OCI-LY1 (cell line): ENCODE results near the gene ANTXR1.

ENCODE experiments used
- EZH2 ChIP-seq: fragments of 200-600 bp; sonication (generic), shearing (Covaris generic); IDR thresholded peaks from 2 replicates; pipeline ENCODE4 v1.8.0; 2017; ENCODE audit warnings: borderline replicate concordance, mixed run types, mild to moderate bottlenecking, antibody characterized with exemption, low read length, moderate library complexity, mixed read lengths
- TF ChIP-seq, protein P1 (sequence below): fragments of 200-600 bp; sonication (generic), shearing (Covaris generic); IDR thresholded peaks from 2 replicates; pipeline ENCODE4 v1.5.1; 2017; ENCODE audit warnings: mild to moderate bottlenecking, antibody characterized with exemption, low read length, moderate library complexity, mixed read lengths

- TF ChIP-seq, protein P1, sequence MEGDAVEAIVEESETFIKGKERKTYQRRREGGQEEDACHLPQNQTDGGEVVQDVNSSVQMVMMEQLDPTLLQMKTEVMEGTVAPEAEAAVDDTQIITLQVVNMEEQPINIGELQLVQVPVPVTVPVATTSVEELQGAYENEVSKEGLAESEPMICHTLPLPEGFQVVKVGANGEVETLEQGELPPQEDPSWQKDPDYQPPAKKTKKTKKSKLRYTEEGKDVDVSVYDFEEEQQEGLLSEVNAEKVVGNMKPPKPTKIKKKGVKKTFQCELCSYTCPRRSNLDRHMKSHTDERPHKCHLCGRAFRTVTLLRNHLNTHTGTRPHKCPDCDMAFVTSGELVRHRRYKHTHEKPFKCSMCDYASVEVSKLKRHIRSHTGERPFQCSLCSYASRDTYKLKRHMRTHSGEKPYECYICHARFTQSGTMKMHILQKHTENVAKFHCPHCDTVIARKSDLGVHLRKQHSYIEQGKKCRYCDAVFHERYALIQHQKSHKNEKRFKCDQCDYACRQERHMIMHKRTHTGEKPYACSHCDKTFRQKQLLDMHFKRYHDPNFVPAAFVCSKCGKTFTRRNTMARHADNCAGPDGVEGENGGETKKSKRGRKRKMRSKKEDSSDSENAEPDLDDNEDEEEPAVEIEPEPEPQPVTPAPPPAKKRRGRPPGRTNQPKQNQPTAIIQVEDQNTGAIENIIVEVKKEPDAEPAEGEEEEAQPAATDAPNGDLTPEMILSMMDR = no peak
- TF ChIP-seq EZH2 = no peak
These were observed 209.2 kb downstream of the ANTXR1 start for GRCh38 chr2:69221960-69222751.
